GM10266 (cell line): ENCODE results near the gene NFKBIL1.

Source experiments
- DNase-seq: peaks from one replicate; pipeline ENCODE4 v3.0.0; 2012; ENCODE audit errors: extremely low spot score
- CTCF ChIP-seq: IDR thresholded peaks from 2 replicates; pipeline ENCODE4 v1.5.1; 2012; ENCODE audit warnings: mild to moderate bottlenecking, low read depth; ENCODE audit not compliant: control insufficient read depth, insufficient read depth; ENCODE audit errors: missing control alignments

The NFKBIL1 gene

DNA sequence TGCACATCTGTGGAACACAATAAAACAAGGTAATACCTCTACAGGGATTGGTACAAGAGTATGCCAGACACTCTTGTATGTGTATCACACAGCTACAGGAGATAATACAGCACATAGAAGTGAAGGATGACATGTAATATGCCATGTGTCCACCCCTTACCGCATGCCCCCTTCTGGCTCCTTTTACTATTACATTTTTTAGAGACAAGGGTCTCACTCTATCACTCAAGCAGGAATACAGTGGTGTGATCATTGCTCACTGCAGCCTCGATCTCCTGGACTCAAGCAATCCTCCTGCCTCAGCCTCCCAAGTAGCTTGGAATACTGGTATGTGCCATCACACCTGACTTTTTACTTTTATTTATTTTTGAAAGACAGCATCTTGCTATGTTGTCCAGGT, 49.6 kb downstream of the NFKBIL1 start:
- peak; percentile 57 for DNase-seq
- TF ChIP-seq CTCF = peak; percentile 54

DNA sequence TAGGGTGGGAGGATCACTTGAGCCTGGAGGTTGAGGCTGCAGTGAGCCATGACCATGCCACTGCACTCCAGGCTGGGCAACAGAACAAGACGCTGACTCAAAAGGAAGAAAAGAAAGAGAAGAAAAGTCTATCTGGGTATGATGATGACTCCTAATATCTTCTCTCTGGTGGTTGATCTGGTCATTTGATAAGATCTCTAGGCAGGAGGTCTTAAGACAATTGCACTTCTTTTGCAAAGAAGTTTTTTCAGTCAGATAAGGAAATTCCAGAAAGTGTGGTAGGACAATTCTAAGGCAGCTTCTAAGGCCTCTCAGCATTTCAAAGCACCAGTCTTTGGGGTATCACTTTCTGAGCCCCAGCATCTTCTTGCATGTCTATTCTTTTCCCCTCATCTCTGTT, 59.9 kb downstream of the NFKBIL1 start:
- TF ChIP-seq CTCF = no peak
- no peak for DNase-seq
